Liver (tissue), 9 donors: Measurements from ENCODE around the gene MISP. TPM values are rescaled to one million over a fixed set of nuclear protein-coding genes. Genes with fewer than 3 reads are reported as not detected.
"Not testable (repeated sequence)": the region's sequence is repeated elsewhere in the genome, so short reads cannot be mapped to it uniquely, and the experiment has no call there.

Experiments used
- DNase-seq: peaks from one replicate; pipeline ENCODE4 v3.0.0-alpha.2; 2017; ENCODE audit warnings: low spot score
- H3K27ac ChIP-seq, 2 donors: one replicate each; pipeline ENCODE4 v1.7.0; 2013; ENCODE audit warnings: inconsistent platforms in 2 of 2, low read length in 2 of 2, control low read depth in 1 of 2, low read depth in 1 of 2, mild to moderate bottlenecking in 1 of 2
- H3K27me3 ChIP-seq, 4 donors: one replicate each; pipeline versions ENCODE4 v1.6.1 to v1.7.0; 2013; ENCODE audit warnings: low read length in 3 of 4, inconsistent platforms in 1 of 4, mild to moderate bottlenecking in 1 of 4, moderate library complexity in 1 of 4; ENCODE audit not compliant: control insufficient read depth in 4 of 4, insufficient read depth in 4 of 4
- H3K36me3 ChIP-seq, 4 donors: one replicate each; pipeline versions ENCODE4 v1.6.1 to v1.7.0; 2013; ENCODE audit warnings: low read length in 3 of 4, mild to moderate bottlenecking in 3 of 4, low read depth in 1 of 4, moderate library complexity in 1 of 4; ENCODE audit not compliant: control insufficient read depth in 4 of 4, insufficient read depth in 3 of 4
- H3K4me1 ChIP-seq, 4 donors: one replicate each; pipeline versions ENCODE4 v1.6.1 to v1.7.0; 2013; ENCODE audit warnings: low read length in 3 of 4, mild to moderate bottlenecking in 3 of 4, moderate library complexity in 1 of 4; ENCODE audit not compliant: control insufficient read depth in 4 of 4, insufficient read depth in 4 of 4
- H3K4me3 ChIP-seq, 3 donors: one replicate each; pipeline versions ENCODE4 v1.6.1 to v1.7.0; 2013; ENCODE audit warnings: low read length in 3 of 3, control low read depth in 1 of 3, low read depth in 1 of 3, mild to moderate bottlenecking in 1 of 3
- H3K9ac ChIP-seq, 2 donors: one replicate each; pipeline ENCODE4 v1.7.0; 2013; ENCODE audit warnings: low read length in 2 of 2, mild to moderate bottlenecking in 2 of 2, moderate library complexity in 2 of 2, control low read depth in 1 of 2, low read depth in 1 of 2
- H3K9me3 ChIP-seq, 4 donors: one replicate each; pipeline versions ENCODE4 v1.6.1 to v1.7.0; 2013; ENCODE audit warnings: low read length in 3 of 4; ENCODE audit not compliant: control insufficient read depth in 4 of 4
- EGR1 ChIP-seq, 2 donors: IDR thresholded peaks; 2 replicates each; pipeline ENCODE4 v1.6.1; 2016 to 2018; ENCODE audit warnings: antibody characterized with exemption in 2 of 2, low read depth in 2 of 2
- FOXA1 ChIP-seq: IDR thresholded peaks from 2 replicates; pipeline ENCODE4 v1.6.1; 2016; ENCODE audit warnings: antibody characterized with exemption
- GABPA ChIP-seq, 2 donors: IDR thresholded peaks in 1 of 2; conservative IDR thresholded peaks in 1 of 2; 2 replicates each; pipeline ENCODE4 v1.6.1; 2016; ENCODE audit warnings: antibody characterized with exemption in 2 of 2, mild to moderate bottlenecking in 1 of 2, moderate library complexity in 1 of 2
- HNF4A ChIP-seq, 2 donors: conservative IDR thresholded peaks; 2 replicates each; pipeline ENCODE4 v1.6.1; 2016; ENCODE audit warnings: antibody characterized with exemption in 2 of 2, mild to moderate bottlenecking in 2 of 2
- HNF4G ChIP-seq: IDR thresholded peaks from 2 replicates; pipeline ENCODE4 v1.6.1; 2016; ENCODE audit warnings: antibody characterized with exemption
- JUND ChIP-seq, 2 donors: IDR thresholded peaks; 2 replicates each; pipeline ENCODE4 v1.6.1; 2016; ENCODE audit warnings: antibody characterized with exemption in 2 of 2
- NR2F2 ChIP-seq: IDR thresholded peaks from 2 replicates; pipeline ENCODE4 v1.6.1; 2016; ENCODE audit warnings: antibody characterized with exemption
- RAD21 ChIP-seq, 2 donors: IDR thresholded peaks; 2 replicates each; pipeline ENCODE4 v1.6.1; 2016; ENCODE audit warnings: antibody characterized with exemption in 2 of 2, mild to moderate bottlenecking in 2 of 2
- RXRA ChIP-seq, 2 donors: IDR thresholded peaks; 2 replicates each; pipeline ENCODE4 v1.6.1; 2017 to 2018; ENCODE audit warnings: antibody characterized with exemption in 2 of 2, mild to moderate bottlenecking in 1 of 2
- SP1 ChIP-seq: IDR thresholded peaks from 2 replicates; pipeline ENCODE4 v1.6.1; 2018; ENCODE audit warnings: antibody characterized with exemption, mild to moderate bottlenecking
- TAF1 ChIP-seq: conservative IDR thresholded peaks from 2 replicates; pipeline ENCODE4 v1.6.1; 2016; ENCODE audit warnings: antibody characterized with exemption, mild to moderate bottlenecking
- YY1 ChIP-seq: IDR thresholded peaks from 2 replicates; pipeline ENCODE4 v1.6.1; 2016; ENCODE audit warnings: antibody characterized with exemption, mild to moderate bottlenecking
- WGBS: extraction: QIAGEN DNeasy Blood & Tissue Kit; methylation state at CpG from one replicate; pipeline ENCODE4 v1.1.7; 2013; 5-methylcytosine and 5-hydroxymethylcytosine counted together
- polyA plus RNA-seq, 2 donors: library from polyadenylated mRNA; stranded (reverse) in 1 of 2; unstranded in 1 of 2; fragments of 200-250 nt in 1 of 2; fragments of >200 nt in 1 of 2; fragmentation: Nextera tagmentation in 1 of 2; extraction: Ambion mirVana in 1 of 2; gene quantifications; one replicate each; pipeline versions ENCODE4 v1.2.1 to v1.2.3, GENCODE V29; 2013 to 2015
- total RNA-seq, 2 donors: library from RNA; depleted of rRNA; stranded (reverse); fragments of >200 nt; gene quantifications; one replicate each; pipeline ENCODE4 v1.2.3, GENCODE V29; 2014
- TF ChIP-seq, protein P1 (sequence below): fragments of 150-350 bp; IDR thresholded peaks from 2 replicates; pipeline ENCODE4 v1.5.1; 2017; ENCODE audit warnings: improper control_type of control experiment, low read depth, low read length; ENCODE audit not compliant: missing input control
- TF ChIP-seq, protein P2 (sequence below): IDR thresholded peaks from 2 replicates; pipeline ENCODE4 v1.6.1; 2016; ENCODE audit warnings: antibody characterized with exemption
- TF ChIP-seq, protein P3 (sequence below): IDR thresholded peaks from 2 replicates; pipeline ENCODE4 v1.6.1; 2016; ENCODE audit warnings: antibody characterized with exemption
- TF ChIP-seq, protein P4 (sequence below): IDR thresholded peaks from 2 replicates; pipeline ENCODE4 v1.6.1; 2016; ENCODE audit warnings: antibody characterized with exemption
- donor health status: healthy.
- donor health status: healthy.
- donor health status: healthy.
- donor health status: healthy.
- donor health status: healthy.

The MISP gene
- total and polyA plus RNA-seq, 4 donors: 0.05 to 0.08 TPM; not detected in 2

DNA sequence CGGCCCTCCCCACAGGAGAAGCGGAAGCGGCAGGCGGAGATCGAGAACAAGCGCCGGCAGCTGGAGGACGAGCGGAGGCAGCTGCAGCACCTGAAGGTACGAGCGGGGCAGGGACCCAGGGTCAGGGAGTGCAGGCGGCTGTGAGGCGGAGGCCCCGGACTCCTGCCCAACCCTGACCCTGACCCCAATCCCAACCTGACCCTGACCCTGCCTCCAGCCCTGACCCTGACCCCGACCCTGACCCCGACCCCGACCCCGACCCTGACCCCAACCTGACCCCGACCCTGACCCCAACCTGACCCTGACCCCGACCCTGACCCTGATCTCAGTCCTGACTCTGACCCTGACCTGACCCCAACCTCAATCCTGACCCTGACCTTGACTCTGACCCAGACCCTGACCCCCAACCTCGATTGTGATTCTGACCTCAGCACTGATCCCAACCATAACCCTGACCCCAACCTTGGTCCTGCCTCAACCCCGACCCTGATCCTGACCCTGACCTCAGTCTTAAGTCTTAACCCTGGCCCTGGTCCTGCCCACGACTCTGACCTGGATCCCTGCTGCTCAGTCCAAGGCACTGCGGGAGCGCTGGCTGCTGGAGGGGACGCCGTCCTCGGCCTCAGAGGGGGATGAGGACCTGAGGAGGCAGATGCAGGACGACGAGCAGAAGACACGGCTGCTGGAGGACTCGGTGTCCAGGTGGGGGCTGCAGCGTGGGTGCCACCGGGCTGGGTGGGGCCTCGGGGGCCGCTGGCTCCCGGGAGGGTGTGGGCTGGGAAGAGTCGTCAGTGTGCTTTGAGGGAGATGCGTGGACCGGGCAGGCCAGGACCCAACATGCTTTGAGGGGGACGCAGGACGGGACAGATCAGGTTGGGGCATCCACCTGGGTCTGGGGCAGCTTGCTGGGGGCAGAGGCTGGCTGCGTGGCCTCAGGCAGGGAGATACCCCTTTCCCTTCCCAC lies 23.6 kb upstream of the MISP start:
- TF ChIP-seq TAF1 (no peak), HNF4A (conservative IDR thresholded peaks at IDR 0.05) (peak; percentile 27 to 50), NR2F2 (peak; percentile 100), RXRA (IDR thresholded peaks at IDR 0.05) (peak; percentile 87 to 89)
- no peak overlapping the region for H3K4me3 ChIP-seq
- no peaks in the 10 kb centered on the region for H3K27me3 ChIP-seq
- DNase-seq: no peak
- no peak overlapping the region for H3K9ac ChIP-seq
- WGBS: 80% methylated on average over 43 of the region's 43 CpGs
- H3K36me3 ChIP-seq: no peaks in the 10 kb centered on the region
- H3K27ac ChIP-seq: peak overlapping the region; percentile 39 to 69
- H3K9me3 ChIP-seq: no peaks in the 10 kb centered on the region
- H3K4me1 ChIP-seq: no peaks in the 10 kb centered on the region

DNA sequence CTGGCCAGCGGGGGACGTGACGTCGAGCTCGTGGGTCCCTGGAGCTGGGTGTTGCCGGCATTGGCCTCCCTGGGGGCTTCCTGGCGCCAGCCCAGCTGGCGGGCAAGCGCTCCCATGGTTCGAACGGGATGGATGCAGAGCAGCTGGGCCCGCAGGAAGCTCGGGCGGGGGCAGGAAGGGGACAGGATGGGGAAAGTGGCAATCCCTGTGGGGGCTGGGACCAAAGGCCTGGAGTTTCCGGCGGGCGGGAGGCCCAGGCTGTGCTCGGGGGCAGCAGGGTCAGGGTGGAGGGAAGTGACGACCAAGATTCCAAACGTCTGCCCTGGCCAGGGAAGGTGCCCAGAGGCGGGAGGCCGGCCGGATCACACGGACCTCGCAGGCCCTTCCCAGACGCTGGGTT lies 22.9 kb upstream of the MISP start:
- Histone ChIP-seq H3K9me3 (no peaks in the 10 kb centered on the region), H3K27ac (peak overlapping the region; percentile 39 to 69), H3K36me3 (no peaks in the 10 kb centered on the region), H3K4me1 (no peaks in the 10 kb centered on the region), H3K27me3 (no peaks in the 10 kb centered on the region), H3K4me3 (no peak overlapping the region), H3K9ac (no peak overlapping the region)
- no peak for DNase-seq
- 67% methylated on average over 26 of the region's 26 CpGs for WGBS
- TF ChIP-seq FOXA1 (no peak), RAD21 (IDR thresholded peaks at IDR 0.05) (no peak), SP1 (peak; percentile 57), YY1 (no peak), GABPA (IDR thresholded peaks at IDR 0.05 in 1 of 2, conservative IDR thresholded peaks at IDR 0.05 in 1 of 2) (peak; percentile 58 to 74), JUND (IDR thresholded peaks at IDR 0.05) (no peak), TAF1 (no peak), EGR1 (IDR thresholded peaks at IDR 0.05; ENCODE audit: low read depth in 2 of 2) (peak in 1 of 2 donors; percentile 6), RXRA (IDR thresholded peaks at IDR 0.05) (peak in 1 of 2 donors; percentile 63), HNF4G (no peak), NR2F2 (peak; percentile 98)
- TF ChIP-seq, protein P1, sequence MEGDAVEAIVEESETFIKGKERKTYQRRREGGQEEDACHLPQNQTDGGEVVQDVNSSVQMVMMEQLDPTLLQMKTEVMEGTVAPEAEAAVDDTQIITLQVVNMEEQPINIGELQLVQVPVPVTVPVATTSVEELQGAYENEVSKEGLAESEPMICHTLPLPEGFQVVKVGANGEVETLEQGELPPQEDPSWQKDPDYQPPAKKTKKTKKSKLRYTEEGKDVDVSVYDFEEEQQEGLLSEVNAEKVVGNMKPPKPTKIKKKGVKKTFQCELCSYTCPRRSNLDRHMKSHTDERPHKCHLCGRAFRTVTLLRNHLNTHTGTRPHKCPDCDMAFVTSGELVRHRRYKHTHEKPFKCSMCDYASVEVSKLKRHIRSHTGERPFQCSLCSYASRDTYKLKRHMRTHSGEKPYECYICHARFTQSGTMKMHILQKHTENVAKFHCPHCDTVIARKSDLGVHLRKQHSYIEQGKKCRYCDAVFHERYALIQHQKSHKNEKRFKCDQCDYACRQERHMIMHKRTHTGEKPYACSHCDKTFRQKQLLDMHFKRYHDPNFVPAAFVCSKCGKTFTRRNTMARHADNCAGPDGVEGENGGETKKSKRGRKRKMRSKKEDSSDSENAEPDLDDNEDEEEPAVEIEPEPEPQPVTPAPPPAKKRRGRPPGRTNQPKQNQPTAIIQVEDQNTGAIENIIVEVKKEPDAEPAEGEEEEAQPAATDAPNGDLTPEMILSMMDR: no peak
- TF ChIP-seq, protein P2, sequence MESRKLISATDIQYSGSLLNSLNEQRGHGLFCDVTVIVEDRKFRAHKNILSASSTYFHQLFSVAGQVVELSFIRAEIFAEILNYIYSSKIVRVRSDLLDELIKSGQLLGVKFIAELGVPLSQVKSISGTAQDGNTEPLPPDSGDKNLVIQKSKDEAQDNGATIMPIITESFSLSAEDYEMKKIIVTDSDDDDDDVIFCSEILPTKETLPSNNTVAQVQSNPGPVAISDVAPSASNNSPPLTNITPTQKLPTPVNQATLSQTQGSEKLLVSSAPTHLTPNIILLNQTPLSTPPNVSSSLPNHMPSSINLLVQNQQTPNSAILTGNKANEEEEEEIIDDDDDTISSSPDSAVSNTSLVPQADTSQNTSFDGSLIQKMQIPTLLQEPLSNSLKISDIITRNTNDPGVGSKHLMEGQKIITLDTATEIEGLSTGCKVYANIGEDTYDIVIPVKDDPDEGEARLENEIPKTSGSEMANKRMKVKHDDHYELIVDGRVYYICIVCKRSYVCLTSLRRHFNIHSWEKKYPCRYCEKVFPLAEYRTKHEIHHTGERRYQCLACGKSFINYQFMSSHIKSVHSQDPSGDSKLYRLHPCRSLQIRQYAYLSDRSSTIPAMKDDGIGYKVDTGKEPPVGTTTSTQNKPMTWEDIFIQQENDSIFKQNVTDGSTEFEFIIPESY: no peak
- TF ChIP-seq, protein P3, sequence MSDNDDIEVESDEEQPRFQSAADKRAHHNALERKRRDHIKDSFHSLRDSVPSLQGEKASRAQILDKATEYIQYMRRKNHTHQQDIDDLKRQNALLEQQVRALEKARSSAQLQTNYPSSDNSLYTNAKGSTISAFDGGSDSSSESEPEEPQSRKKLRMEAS: no peak
- TF ChIP-seq, protein P4, sequence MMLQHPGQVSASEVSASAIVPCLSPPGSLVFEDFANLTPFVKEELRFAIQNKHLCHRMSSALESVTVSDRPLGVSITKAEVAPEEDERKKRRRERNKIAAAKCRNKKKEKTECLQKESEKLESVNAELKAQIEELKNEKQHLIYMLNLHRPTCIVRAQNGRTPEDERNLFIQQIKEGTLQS: no peak

DNA sequence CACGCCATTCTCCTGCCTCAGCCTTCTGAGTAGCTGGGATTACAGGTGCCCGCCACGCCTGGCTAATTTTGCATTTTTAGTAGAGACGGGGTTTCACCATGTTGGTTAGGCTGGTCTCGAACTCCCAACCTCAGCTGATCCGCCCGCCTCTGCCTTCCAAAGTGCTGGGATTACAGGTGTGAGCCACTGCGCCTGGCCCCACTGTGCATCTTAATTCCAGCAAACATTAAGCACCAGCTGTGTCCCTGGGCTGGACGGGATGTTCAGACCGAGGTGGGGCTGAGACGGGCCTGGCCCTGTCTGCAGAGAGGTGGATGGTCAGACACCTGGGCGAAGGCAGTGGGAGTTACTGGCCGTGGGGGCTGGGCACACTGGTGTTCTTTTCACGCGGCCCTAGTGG lies 21.3 kb upstream of the MISP start:
- 88% methylated on average over 15 of the region's 15 CpGs for WGBS
- peak overlapping the region; percentile 3 to 44 for H3K27ac ChIP-seq

More for the DNA sequence above, 21.3 kb upstream of the MISP start:
- not testable (repeated sequence) for H3K4me1 ChIP-seq, H3K4me3 ChIP-seq, H3K27me3 ChIP-seq, H3K9me3 ChIP-seq, DNase-seq, H3K9ac ChIP-seq, H3K36me3 ChIP-seq
